IgD-negative memory B cell (primary cell): ENCODE measurements around the gene SLX4IP. TPM values are rescaled to one million over a fixed set of nuclear protein-coding genes. Genes with fewer than 3 reads are reported as not detected.
"Not testable (repeated sequence)": the region's sequence is repeated elsewhere in the genome, so short reads cannot be mapped to it uniquely, and the experiment has no call there.

Experiments
- H3K27ac Mint-ChIP-seq, 3 donors: one replicate each; pipeline ENCODE4 v1.8.0; 2020 to 2022; ENCODE audit warnings: mild to moderate bottlenecking in 3 of 3, mixed read lengths in 3 of 3, moderate library complexity in 1 of 3
- H3K27me3 Mint-ChIP-seq: one replicate; pipeline ENCODE4 v1.8.0; 2021; ENCODE audit warnings: mixed read lengths
- H3K36me3 Mint-ChIP-seq: one replicate; pipeline ENCODE4 v1.8.0; 2020; ENCODE audit warnings: mild to moderate bottlenecking, mixed read lengths
- H3K4me1 Mint-ChIP-seq, 3 donors: one replicate each; pipeline ENCODE4 v1.8.0; 2020 to 2022; ENCODE audit warnings: mixed read lengths in 3 of 3, mild to moderate bottlenecking in 1 of 3
- H3K4me3 Mint-ChIP-seq, 4 donors: one replicate each; pipeline ENCODE4 v1.8.0; 2020 to 2022; ENCODE audit warnings: mild to moderate bottlenecking in 4 of 4, mixed read lengths in 4 of 4, moderate library complexity in 3 of 4
- H3K9me3 Mint-ChIP-seq, 3 donors: one replicate each; pipeline ENCODE4 v1.8.0; 2020 to 2021; ENCODE audit warnings: mixed read lengths in 3 of 3, mild to moderate bottlenecking in 1 of 3
- polyA plus RNA-seq: library from polyadenylated mRNA; unstranded; fragments of 300-500 nt; fragmentation: Illumina TruSeq; gene quantifications from one replicate; pipeline ENCODE4 v1.2.3, GENCODE V29; 2021

Gene SLX4IP
- 2.0 TPM for polyA plus RNA-seq

DNA sequence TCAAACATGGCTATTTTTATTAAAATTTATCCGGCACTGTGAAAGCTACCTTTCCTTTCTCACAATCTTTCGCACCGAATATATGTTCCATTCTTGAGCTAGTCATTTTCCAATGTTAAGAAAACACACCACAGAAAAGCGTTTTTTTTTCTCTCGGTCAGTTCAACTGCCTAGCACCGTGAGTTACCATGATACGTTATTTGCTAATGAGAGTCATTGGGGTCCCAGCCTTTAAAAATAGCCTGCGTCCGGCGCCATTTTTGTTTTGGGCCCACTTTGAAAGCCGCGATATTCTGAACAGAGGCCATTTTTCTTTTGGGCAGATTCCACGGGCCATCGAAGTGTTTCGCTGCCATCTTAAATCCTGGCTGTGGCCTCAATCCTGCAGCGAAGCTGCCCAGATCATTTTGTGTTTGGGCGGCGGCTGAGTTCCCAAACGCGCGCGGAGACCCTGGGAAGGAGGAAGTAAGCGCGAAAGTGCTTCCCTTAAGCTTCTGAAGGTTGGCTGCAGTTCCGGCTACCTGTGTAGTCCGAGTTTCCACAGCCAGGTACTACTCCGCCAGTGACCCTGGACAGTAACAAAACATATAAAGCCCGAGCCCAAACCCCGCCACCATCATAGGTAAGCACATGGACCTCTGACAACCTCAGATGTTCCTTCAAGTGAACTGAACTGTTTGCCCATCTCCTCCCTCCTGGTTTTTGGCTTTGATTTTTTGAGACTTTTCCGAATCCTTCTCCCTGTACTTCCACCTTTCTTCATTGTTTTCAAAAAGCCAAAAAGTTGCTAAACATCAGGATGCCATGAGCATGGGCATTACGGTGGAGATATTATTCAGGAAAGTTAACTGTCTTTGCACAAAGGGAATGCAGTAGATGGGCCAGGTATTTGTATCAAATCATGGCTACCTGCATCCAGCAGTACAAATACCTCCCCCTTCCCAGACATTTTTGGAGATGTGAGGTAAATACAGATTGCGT is at the start of gene SLX4IP:
Gene SLX4IP, plus strand, starts transcription at position 474 of the 981 bp plus-strand sequence. CDS start 22,900 bp downstream, outside the sequence.
- H3K9me3 Mint-ChIP-seq: no peaks in the 10 kb centered on the region
- H3K27ac Mint-ChIP-seq: peak within 1 kb of the TSS; percentile 86 to 97 (median 95)
- no peaks in the 10 kb centered on the region for H3K27me3 Mint-ChIP-seq
- peak within 1 kb of the TSS; percentile 91 to 100 (median 95) for H3K4me3 Mint-ChIP-seq
- H3K4me1 Mint-ChIP-seq: peaks cover 27 to 45% (median 29%) of the 10 kb centered on the region in 3 donors
- no peaks in the 10 kb centered on the region for H3K36me3 Mint-ChIP-seq

DNA sequence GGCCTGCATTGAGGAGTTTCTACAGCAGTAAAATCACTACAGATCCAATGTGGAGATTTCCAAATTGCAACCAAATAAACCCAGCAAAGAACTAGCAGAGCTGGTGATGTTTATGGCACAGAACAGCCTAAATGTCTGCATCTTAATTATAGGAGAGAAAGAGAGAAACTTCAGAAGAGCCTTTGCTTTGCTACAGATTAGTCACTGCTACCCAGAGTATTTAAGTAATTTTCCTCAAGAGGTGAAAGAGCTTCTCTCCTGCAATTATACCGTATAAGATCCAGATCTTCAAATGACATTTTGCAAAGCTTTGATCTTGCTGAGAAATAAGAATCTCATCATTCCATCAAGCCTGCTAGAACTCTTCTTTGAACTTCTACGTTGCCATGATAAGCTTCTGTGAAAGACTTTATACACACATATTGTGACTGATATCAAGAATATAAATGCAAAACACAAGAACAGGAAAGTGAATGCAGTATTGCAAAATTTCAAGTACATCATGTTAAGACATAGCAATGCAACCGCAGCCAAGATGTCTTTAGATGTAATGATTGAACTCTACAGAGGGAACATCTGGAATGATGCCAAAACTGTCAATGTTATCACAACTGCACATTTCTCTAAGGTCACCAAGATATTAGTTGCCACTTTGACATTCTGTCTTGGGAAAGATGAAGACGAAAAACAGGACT is 49.1 kb upstream of the SLX4IP start:
- no peaks in the 10 kb centered on the region for H3K9me3 Mint-ChIP-seq
- H3K36me3 Mint-ChIP-seq: no peaks in the 10 kb centered on the region
- H3K27ac Mint-ChIP-seq: no peak overlapping the region
- peaks cover 6% of the 10 kb centered on the region for H3K27me3 Mint-ChIP-seq
- H3K4me1 Mint-ChIP-seq: no peaks in the 10 kb centered on the region
- no peak overlapping the region for H3K4me3 Mint-ChIP-seq

DNA sequence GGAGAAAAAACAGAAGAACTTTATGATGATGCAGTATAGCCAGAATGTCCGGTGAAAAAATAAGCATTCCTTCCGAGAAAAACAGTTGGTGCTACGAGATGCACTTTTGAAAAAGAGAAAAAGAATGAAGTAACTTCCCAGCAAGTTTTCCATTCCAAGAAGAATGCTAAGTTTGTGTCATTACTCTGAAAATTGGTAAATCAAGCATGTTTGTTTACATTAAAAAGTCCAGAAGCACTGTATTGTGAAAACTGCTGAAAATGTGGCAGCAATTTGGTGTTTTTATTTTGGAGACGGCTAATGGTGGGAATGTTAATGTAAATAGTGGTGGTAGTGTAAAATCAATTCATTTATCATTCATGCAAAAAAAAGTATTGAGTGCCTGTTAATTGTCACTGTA is 47.4 kb upstream of the SLX4IP start:
- H3K9me3 Mint-ChIP-seq: no peaks in the 10 kb centered on the region
- no peak overlapping the region for H3K4me3 Mint-ChIP-seq
- peaks cover 6% of the 10 kb centered on the region for H3K27me3 Mint-ChIP-seq
- no peaks in the 10 kb centered on the region for H3K36me3 Mint-ChIP-seq
- H3K4me1 Mint-ChIP-seq: no peaks in the 10 kb centered on the region
- H3K27ac Mint-ChIP-seq: no peak overlapping the region

DNA sequence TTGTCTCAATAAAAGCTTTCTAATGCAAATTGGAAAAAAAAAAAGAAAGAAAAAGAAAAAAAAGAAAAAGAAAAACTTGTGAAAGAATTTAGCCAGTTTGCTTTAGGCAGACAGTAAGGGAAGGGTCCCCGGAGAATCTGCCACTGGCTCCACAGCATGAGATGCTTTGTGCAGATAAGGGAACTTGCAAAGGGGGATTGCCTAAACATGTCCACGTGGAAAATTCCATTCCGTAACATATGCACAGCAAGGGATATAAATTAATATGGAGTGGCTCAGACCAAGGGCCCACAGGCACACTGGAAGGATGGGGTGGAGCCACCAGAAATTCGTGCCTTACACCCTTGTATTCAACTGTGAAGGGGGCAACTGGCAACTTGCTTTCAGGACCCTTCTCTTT is 46.5 kb upstream of the SLX4IP start:
- Mint-ChIP-seq H3K4me1 (no peaks in the 10 kb centered on the region), H3K27ac (no peak overlapping the region), H3K27me3 (peaks cover 5% of the 10 kb centered on the region), H3K4me3 (no peak overlapping the region), H3K36me3 (no peaks in the 10 kb centered on the region), H3K9me3 (no peaks in the 10 kb centered on the region)

DNA sequence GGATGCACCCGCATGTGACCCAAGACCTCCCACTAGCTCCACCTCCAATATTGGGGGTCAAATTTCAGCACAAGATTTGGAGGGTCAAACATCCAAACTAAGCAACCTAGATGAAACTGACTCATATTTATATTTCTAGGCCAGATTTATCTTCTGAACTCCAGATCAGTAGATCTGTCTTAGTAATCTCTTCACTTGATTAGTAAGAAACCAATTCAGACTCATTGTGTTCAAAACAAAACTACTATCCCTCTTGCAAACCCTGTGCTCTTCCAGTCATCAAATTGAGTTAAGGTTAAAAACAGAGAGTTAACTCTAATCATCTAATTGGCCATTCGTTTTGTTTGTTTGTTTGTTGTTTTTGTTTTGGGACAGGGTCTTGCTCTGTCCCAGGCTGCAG is 44.4 kb upstream of the SLX4IP start:
- H3K4me3 Mint-ChIP-seq: no peak overlapping the region
- peaks cover 5% of the 10 kb centered on the region for H3K27me3 Mint-ChIP-seq
- no peaks in the 10 kb centered on the region for H3K36me3 Mint-ChIP-seq
- H3K27ac Mint-ChIP-seq: no peak overlapping the region
- H3K9me3 Mint-ChIP-seq: no peaks in the 10 kb centered on the region
- H3K4me1 Mint-ChIP-seq: no peaks in the 10 kb centered on the region

DNA sequence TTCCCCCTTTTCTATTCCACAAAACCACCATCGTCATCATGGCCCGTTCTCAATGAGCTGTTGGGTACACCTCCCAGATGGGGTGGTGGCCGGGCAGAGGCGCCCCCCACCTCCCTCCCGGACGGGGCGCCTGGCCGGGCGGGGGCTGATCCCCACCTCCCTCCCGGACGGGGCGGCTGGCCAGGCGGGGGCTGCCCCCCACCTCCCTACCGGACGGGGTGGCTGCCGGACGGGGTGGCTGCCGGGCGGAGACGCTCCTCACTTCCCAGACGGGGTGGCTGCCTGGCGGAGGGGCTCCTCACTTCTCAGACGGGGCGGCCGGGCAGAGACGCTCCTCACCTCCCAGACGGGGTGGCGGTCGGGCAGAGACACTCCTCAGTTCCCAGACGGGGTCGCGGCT is 40.4 kb upstream of the SLX4IP start:
- H3K4me1 Mint-ChIP-seq, H3K36me3 Mint-ChIP-seq, H3K4me3 Mint-ChIP-seq, H3K27me3 Mint-ChIP-seq, H3K27ac Mint-ChIP-seq, H3K9me3 Mint-ChIP-seq: not testable (repeated sequence)

DNA sequence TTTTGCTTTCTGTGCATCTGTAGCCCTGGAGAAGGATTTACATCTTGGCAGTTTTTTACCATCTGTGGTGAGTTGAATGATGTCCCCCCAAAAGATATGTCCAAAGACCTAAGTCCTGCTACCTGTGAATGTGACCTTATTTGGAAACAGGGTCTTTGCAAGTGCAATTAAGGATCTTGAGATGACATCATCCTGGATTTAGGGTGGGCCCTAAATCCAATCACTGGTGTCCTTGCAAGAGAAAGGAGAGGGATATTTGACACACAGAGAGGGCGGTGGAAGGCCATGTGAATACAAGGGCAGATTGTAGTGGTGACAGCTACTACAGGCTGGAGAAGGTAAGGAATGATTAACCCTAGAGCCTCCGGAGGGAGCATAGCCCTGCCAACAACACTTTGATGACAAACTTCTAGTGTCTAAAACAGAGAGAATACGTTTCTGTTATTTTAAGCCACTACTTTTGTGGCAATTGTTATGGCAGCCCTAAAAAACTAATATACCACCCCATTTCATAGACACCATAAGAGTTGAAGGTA is 36.2 kb upstream of the SLX4IP start:
- H3K4me3 Mint-ChIP-seq: no peak overlapping the region
- H3K4me1 Mint-ChIP-seq: peaks cover 0 to 4% (median under 1%) of the 10 kb centered on the region in 3 donors
- no peaks in the 10 kb centered on the region for H3K9me3 Mint-ChIP-seq
- H3K27ac Mint-ChIP-seq: no peak overlapping the region
- H3K27me3 Mint-ChIP-seq: no peaks in the 10 kb centered on the region
- peaks cover 4% of the 10 kb centered on the region for H3K36me3 Mint-ChIP-seq

DNA sequence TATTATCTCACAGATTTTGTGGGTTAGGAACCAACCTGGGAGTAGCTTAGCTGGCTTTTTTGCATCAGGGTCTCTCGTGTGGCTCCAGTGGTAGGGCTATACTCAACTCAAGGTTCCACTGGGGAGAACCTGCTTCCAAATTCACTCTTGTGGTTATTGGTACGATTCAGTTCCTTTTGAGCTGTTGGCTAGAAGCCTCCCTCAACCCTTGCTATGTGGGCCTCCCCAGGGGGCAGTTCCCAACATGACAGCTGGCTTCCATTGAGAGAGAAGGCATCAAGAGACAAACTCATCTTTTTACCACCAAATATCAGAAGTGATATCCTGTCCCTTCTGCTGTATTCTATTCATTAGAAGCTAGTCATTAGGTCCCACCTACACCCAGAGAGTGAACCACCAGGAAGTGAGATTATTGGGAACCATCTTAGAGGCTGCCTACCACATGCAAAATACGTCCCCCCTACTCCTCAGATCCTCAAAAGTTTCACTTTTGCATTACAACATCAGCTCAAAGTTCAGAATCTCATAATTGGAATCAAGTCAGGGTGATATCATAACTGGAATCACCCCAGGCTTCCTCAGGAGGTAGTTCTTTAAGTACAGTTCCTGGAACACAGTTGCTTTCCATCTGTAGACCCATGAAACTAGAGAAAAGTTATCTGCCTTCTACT is 32.0 kb upstream of the SLX4IP start:
- Mint-ChIP-seq H3K36me3 (peaks cover 7% of the 10 kb centered on the region), H3K27me3 (no peaks in the 10 kb centered on the region), H3K4me3 (peak overlapping the region in 1 of 4 donors; percentile 56), H3K4me1 (peaks cover 0 to 7% (median 5%) of the 10 kb centered on the region in 3 donors), H3K27ac (no peak overlapping the region), H3K9me3 (no peaks in the 10 kb centered on the region)

DNA sequence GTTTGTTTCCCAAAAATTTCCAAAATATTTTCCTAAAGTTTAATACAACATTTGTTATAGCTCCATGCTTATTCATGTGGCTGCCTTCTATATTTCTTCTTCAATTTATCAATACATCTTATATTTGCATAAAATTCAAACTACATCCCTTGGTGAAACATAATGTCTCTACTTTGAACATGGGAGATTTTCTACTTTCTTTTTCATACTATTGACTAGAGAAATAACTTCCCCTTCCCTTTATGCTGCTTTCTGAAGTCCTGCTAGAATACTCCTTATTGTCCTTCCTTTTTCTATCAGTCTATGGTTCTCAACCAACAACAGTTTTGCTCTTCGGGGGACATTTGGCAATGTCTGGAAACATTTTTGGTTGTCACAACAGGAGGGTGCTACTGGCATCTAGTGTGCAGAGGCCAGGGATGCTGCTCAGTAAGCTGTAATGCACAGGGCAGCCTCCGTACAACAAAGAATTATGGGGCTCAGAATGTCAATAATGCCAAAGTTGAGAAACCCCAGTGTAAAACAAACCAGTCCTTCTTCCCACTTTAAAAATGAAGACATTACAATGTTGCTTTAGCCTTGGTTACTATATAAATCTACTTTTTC is 31.0 kb upstream of the SLX4IP start:
- Mint-ChIP-seq H3K9me3 (no peaks in the 10 kb centered on the region), H3K27ac (peak overlapping the region in 1 of 3 donors; percentile 7), H3K4me1 (peaks cover 0 to 7% (median 5%) of the 10 kb centered on the region in 3 donors), H3K4me3 (no peak overlapping the region), H3K27me3 (no peaks in the 10 kb centered on the region), H3K36me3 (peaks cover 7% of the 10 kb centered on the region)

DNA sequence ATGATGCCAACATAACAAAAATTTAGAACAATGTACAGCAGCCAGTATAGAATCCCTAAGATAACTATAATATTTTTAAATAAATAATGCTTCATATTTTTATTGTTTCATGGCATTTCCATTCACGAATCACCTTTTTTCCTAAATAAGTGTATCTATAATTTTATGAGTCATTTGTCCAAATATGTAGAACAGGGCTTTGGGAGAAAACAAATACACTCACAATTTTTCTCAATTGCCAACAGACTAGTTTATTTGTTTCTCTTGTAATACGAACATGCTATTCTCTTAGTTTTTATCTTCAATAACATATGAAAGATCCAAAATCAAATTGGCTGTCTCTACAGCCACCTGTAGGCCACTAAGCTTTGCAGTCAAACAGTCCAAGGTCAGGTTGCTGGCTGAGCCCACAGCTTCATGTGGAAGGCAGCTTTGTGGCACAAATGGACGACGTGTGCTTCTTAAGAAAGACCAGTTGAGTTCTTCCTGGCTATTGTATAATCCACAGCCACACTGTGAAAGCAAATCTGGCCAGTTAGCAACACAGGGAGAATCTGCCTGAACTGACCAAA is 30.1 kb upstream of the SLX4IP start:
- H3K27me3 Mint-ChIP-seq: no peaks in the 10 kb centered on the region
- H3K9me3 Mint-ChIP-seq: no peaks in the 10 kb centered on the region
- no peak overlapping the region for H3K4me3 Mint-ChIP-seq
- peaks cover 7% of the 10 kb centered on the region for H3K36me3 Mint-ChIP-seq
- no peak overlapping the region for H3K27ac Mint-ChIP-seq
- peaks cover 0 to 7% (median 5%) of the 10 kb centered on the region in 3 donors for H3K4me1 Mint-ChIP-seq

DNA sequence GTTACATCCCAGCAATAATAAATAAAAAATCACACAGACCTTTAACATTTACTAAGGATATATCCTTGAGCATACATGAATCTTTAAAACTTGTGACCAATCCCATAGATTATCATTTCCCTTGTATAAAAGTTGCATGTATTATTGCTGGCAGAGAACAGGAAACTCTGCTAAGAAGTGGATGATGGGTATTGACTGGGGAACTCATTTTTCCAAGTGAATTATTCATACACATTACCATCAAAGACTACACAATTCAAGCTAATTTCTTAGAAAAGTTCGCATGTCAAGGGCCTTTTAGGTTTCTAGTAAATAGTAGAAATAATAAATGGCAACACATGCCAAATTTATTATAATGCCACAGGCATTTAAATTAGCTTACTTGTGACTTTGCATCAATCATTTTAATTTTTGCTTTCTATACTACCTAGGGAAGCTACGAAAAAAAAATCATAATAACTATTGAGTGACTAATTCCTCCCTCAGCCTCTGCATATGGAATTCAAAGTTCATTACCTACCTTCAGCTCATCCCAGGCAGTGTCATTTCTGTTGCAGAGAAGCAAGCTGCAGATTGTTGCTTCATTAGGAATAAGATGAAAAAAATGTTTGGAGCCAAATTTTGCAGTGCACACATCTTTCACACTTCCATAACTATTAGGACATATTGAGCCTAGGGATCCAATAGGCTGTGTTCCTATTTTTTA is 26.8 kb upstream of the SLX4IP start:
- Mint-ChIP-seq H3K4me1 (peaks cover 0 to 9% (median 4%) of the 10 kb centered on the region in 3 donors), H3K36me3 (peaks cover 5% of the 10 kb centered on the region), H3K27ac (no peak overlapping the region), H3K9me3 (no peaks in the 10 kb centered on the region), H3K27me3 (no peaks in the 10 kb centered on the region), H3K4me3 (no peak overlapping the region)

DNA sequence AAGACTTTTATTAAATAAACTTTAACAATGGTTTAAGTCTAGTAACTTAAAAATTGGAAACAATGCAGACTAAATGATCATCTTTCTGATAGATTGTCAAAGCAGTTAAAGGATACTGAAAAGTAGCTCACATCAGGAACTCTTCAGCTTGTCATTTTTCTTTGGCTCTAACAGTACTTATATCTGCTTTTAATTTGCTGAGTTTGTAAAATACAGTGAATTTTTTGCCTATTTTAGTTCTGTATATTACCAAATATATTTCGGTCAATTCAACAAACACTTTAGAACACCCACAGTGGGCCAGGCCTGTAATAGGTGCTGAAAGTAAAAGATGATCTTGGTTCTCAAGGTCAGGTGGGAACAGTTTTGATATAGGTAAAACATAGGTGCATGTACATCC is 23.4 kb upstream of the SLX4IP start:
- H3K4me1 Mint-ChIP-seq: peaks cover 6 to 14% (median 14%) of the 10 kb centered on the region in 3 donors
- no peaks in the 10 kb centered on the region for H3K27me3 Mint-ChIP-seq
- H3K36me3 Mint-ChIP-seq: peaks cover 2% of the 10 kb centered on the region
- H3K9me3 Mint-ChIP-seq: no peaks in the 10 kb centered on the region
- H3K27ac Mint-ChIP-seq: no peak overlapping the region
- no peak overlapping the region for H3K4me3 Mint-ChIP-seq

DNA sequence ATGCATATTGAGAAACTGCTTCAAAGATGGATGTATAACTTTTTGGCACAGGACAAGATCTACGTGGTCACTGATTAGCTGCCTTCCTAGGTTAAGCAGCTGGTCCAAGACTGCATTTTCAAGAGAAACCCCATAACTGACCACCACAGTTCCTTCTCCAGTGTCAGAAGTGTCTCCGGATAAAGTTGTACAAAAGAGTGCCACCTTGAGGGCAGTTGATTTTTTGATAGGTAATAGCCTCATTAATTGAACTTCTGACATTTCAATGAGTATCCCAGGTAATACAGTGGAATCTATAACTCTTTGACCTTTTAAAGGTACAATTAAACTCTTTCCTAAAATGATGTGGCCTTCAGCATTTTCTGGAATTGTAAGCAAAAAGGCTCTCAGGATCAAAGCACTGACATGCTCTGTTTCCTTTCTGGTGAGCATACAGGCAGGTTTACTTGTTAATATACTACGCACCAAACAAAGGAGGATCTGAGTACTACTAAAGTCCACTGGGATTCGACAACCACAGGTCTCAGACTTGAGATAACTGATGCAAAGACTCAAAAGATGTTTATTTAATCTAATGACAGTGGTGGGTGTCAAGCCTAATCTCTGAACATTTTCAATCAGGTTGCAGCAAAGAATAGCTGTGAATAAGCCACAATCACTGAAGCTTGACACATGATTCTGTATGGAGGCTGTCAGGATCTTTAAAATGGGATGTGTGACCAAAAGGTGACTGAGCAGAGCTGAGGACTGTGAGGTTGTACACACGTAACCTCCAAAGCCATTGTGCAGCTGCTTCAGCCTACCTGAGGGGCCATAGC is 22.3 kb upstream of the SLX4IP start:
- Mint-ChIP-seq H3K4me3 (peak overlapping the region in 1 of 4 donors; percentile 49), H3K9me3 (no peaks in the 10 kb centered on the region), H3K27ac (no peak overlapping the region), H3K4me1 (peaks cover 11 to 17% (median 16%) of the 10 kb centered on the region in 3 donors), H3K27me3 (no peaks in the 10 kb centered on the region), H3K36me3 (peaks cover 6% of the 10 kb centered on the region)
